MCF 10A (cell line): ENCODE data around the gene PROM1. TPM values are rescaled to one million over a fixed set of nuclear protein-coding genes. Genes with fewer than 3 reads are reported as not detected.

ENCODE experiments used
- BruUV-seq: library from RNA; stranded (reverse); fragments of 400-500 nt; replicated peaks from 2 replicates; lab custom pipeline; 2021; lab: Mats Ljungman, UMichigan
- CTCF ChIA-PET: fragments of 300-600 bp; sonication (Branson Sonifier 250); formaldehyde crosslinking; extraction: SDS; loops from one replicate; lab custom pipeline; 2021; ENCODE audit warnings: antibody characterized with exemption, inconsistent platforms; lab: Yijun Ruan, JAX
- POLR2A ChIA-PET: fragments of 300-600, 350-650 bp; sonication (Branson Sonifier 250); formaldehyde crosslinking; extraction: SDS; loops from one replicate; lab custom pipeline; 2020; ENCODE audit warnings: antibody characterized with exemption, inconsistent platforms; lab: Yijun Ruan, JAX
- DNase-seq: peaks from one replicate; pipeline ENCODE4 v3.0.0-alpha.2; 2018; ENCODE audit not compliant: unreplicated experiment
- H3K27ac Mint-ChIP-seq: one replicate; pipeline ENCODE4 v1.8.0; 2022; ENCODE audit warnings: mild to moderate bottlenecking, low read depth, mixed read lengths; ENCODE audit not compliant: unreplicated experiment
- H3K27me3 Mint-ChIP-seq: one replicate; pipeline ENCODE4 v1.8.0; 2022; ENCODE audit warnings: mixed read lengths; ENCODE audit not compliant: insufficient read depth, unreplicated experiment
- H3K36me3 Mint-ChIP-seq: one replicate; pipeline ENCODE4 v1.8.0; 2022; ENCODE audit warnings: mild to moderate bottlenecking, moderate library complexity, mixed read lengths; ENCODE audit not compliant: insufficient read depth, unreplicated experiment
- H3K4me1 Mint-ChIP-seq: one replicate; pipeline ENCODE4 v1.8.0; 2022; ENCODE audit warnings: mixed read lengths; ENCODE audit not compliant: insufficient read depth, unreplicated experiment
- H3K4me3 Mint-ChIP-seq: one replicate; pipeline ENCODE4 v1.8.0; 2022; ENCODE audit warnings: mild to moderate bottlenecking, moderate library complexity, mixed read lengths; ENCODE audit not compliant: unreplicated experiment
- H3K9me3 Mint-ChIP-seq: one replicate; pipeline ENCODE4 v1.8.0; 2022; ENCODE audit warnings: mixed read lengths; ENCODE audit not compliant: unreplicated experiment
- intact Hi-C: fragments of 100-400 bp; cut with micrococcal nuclease; formaldehyde crosslinking; loops from 2 replicates; pipeline ENCODE4 v1.14.1; 2022
- total RNA-seq: library from RNA; stranded (reverse); gene quantifications from 2 replicates; pipeline ENCODE4 v1.2.3, GENCODE V29; 2022
- TF ChIP-seq, protein P1 (sequence below): fragments of 200-600 bp; IDR thresholded peaks from one replicate; pipeline ENCODE4 v1.8.0; 2022; ENCODE audit warnings: antibody characterized with exemption, mild to moderate bottlenecking; ENCODE audit not compliant: unreplicated experiment

PROM1 gene
- total RNA-seq, 1 experiment from 2014 or later: not detected

- peaks cover 17% of the 10 kb centered on the region for H3K27me3 Mint-ChIP-seq
- ChIA-PET POLR2A (no interaction called here), CTCF (interaction anchor here (1.6 kb wide), 1 partner anchor 163 kb away, joined by 9 read pairs; no protein-coding TSS in a partner anchor)
- intact Hi-C loops: no loop called here
- DNase-seq: no peak
- no peak overlapping the region for H3K27ac Mint-ChIP-seq
- H3K4me3 Mint-ChIP-seq: no peak overlapping the region
- H3K36me3 Mint-ChIP-seq: no peaks in the 10 kb centered on the region
- no TSS peak for BruUV-seq
- TF ChIP-seq, protein P1, sequence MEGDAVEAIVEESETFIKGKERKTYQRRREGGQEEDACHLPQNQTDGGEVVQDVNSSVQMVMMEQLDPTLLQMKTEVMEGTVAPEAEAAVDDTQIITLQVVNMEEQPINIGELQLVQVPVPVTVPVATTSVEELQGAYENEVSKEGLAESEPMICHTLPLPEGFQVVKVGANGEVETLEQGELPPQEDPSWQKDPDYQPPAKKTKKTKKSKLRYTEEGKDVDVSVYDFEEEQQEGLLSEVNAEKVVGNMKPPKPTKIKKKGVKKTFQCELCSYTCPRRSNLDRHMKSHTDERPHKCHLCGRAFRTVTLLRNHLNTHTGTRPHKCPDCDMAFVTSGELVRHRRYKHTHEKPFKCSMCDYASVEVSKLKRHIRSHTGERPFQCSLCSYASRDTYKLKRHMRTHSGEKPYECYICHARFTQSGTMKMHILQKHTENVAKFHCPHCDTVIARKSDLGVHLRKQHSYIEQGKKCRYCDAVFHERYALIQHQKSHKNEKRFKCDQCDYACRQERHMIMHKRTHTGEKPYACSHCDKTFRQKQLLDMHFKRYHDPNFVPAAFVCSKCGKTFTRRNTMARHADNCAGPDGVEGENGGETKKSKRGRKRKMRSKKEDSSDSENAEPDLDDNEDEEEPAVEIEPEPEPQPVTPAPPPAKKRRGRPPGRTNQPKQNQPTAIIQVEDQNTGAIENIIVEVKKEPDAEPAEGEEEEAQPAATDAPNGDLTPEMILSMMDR: no peak
- peaks cover 12% of the 10 kb centered on the region for H3K9me3 Mint-ChIP-seq
- no peaks in the 10 kb centered on the region for H3K4me1 Mint-ChIP-seq
These were observed 115.1 kb downstream of the PROM1 start for GRCh38 chr4:15968551-15969300.

- Mint-ChIP-seq H3K27ac (no peak overlapping the region), H3K27me3 (peaks cover 17% of the 10 kb centered on the region), H3K4me3 (no peak overlapping the region), H3K9me3 (peaks cover 12% of the 10 kb centered on the region), H3K36me3 (no peaks in the 10 kb centered on the region), H3K4me1 (no peaks in the 10 kb centered on the region)
- BruUV-seq: no TSS peak
- no peak for DNase-seq
- ChIA-PET POLR2A (no interaction called here), CTCF (interaction anchor here (1.5 to 6.6 kb wide), 4 partner anchors 9 to 300 kb away, joined by 3 to 40 read pairs (median 9); no protein-coding TSS in a partner anchor)
- intact Hi-C loops: no loop called here
- TF ChIP-seq, protein P1: no peak
These were observed 118.5 kb downstream of the PROM1 start for GRCh38 chr4:15965325-15965724.

GRCh38 chr4:15964159-15964558 lies 119.7 kb downstream of the PROM1 start:
- ChIA-PET POLR2A (no interaction called here), CTCF (interaction anchor here (0.6 to 6.6 kb wide), 8 partner anchors 35 to 301 kb away, joined by 3 to 40 read pairs (median 5); no protein-coding TSS in a partner anchor)
- Mint-ChIP-seq H3K4me1 (no peaks in the 10 kb centered on the region), H3K9me3 (peaks cover 12% of the 10 kb centered on the region), H3K27me3 (peaks cover 17% of the 10 kb centered on the region), H3K36me3 (no peaks in the 10 kb centered on the region), H3K4me3 (no peak overlapping the region), H3K27ac (no peak overlapping the region)
- DNase-seq: no peak
- intact Hi-C loops: loop anchor here (1.0 kb wide), 1 partner anchor 37 kb away; no protein-coding TSS in a partner anchor
- no TSS peak for BruUV-seq
- TF ChIP-seq, protein P1: no peak

DNA sequence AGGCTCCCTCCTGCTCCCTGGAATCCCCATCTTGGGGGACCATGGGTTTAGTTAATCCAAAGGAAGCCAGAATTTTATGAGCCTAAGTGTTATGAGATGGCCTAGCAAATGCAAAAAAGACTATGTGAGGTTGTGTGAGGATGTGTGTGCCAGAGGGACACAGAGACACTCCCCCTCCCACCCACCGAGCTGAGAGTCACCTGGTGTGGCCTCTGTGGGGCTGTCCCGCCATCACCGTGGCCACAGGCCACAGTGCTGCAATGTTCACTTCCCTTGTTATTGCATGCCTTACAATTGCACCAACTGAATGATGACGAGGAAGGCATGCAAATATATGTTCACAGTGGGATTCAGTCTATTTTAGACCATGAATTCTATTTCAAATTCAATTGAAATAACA lies 120.2 kb downstream of the PROM1 start:
- Mint-ChIP-seq H3K9me3 (peaks cover 12% of the 10 kb centered on the region), H3K4me3 (no peak overlapping the region), H3K36me3 (no peaks in the 10 kb centered on the region), H3K27me3 (peaks cover 17% of the 10 kb centered on the region), H3K4me1 (no peaks in the 10 kb centered on the region), H3K27ac (no peak overlapping the region)
- POLR2A ChIA-PET: no interaction called here
- intact Hi-C loops: no loop called here
- BruUV-seq: no TSS peak
- CTCF ChIA-PET: interaction anchor here (0.6 to 6.6 kb wide), 6 partner anchors 35 to 302 kb away, joined by 3 to 40 read pairs (median 6); no protein-coding TSS in a partner anchor
- TF ChIP-seq, protein P1: no peak
- DNase-seq: no peak
